ENCODE measurements around the gene DDX49. TPM values are rescaled to one million over a fixed set of nuclear protein-coding genes. Genes with fewer than 3 reads are reported as not detected.

The DDX49 gene
- total and polyA plus RNA-seq, 11 donors, result 14.3 to 56.9 (median 27.3) TPM

- Histone ChIP-seq H3K4me3 (no peak overlapping the region), H3K27me3 (no peaks in the 10 kb centered on the region), H3K27ac (no peak overlapping the region), H3K4me1 (peaks cover 0 to 6% (median 0%) of the 10 kb centered on the region in 12 donors), H3K9me3 (no peaks in the 10 kb centered on the region), H3K36me3 (peaks cover 0 to 83% (median 71%) of the 10 kb centered on the region in 9 donors)
- intact Hi-C loops (cut with DNase I), result no loop called here
- no peak for TF ChIP-seq POLR2A (IDR thresholded peaks at IDR 0.05)
- TF ChIP-seq, protein P1, sequence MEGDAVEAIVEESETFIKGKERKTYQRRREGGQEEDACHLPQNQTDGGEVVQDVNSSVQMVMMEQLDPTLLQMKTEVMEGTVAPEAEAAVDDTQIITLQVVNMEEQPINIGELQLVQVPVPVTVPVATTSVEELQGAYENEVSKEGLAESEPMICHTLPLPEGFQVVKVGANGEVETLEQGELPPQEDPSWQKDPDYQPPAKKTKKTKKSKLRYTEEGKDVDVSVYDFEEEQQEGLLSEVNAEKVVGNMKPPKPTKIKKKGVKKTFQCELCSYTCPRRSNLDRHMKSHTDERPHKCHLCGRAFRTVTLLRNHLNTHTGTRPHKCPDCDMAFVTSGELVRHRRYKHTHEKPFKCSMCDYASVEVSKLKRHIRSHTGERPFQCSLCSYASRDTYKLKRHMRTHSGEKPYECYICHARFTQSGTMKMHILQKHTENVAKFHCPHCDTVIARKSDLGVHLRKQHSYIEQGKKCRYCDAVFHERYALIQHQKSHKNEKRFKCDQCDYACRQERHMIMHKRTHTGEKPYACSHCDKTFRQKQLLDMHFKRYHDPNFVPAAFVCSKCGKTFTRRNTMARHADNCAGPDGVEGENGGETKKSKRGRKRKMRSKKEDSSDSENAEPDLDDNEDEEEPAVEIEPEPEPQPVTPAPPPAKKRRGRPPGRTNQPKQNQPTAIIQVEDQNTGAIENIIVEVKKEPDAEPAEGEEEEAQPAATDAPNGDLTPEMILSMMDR (IDR thresholded peaks at IDR 0.05), result no peak
- DNase-seq, result no peak
- no peak for ATAC-seq
- 93 to 98% (median 94%) methylated on average over 7 to 25 of the region's 25 CpGs for WGBS, 4 donors
Measured at GRCh38 chr19:18929311-18929710, 9.8 kb downstream of the DDX49 start.

GRCh38 chr19:18931316-18932162, 12.0 kb downstream of the DDX49 start:
- TF ChIP-seq, protein P1 (IDR thresholded peaks at IDR 0.05), result no peak
- no peak for TF ChIP-seq POLR2A (IDR thresholded peaks at IDR 0.05)
- peak overlapping the region in 2 of 12 donors; percentile 23 for H3K4me3 ChIP-seq
- no peak overlapping the region for H3K27ac ChIP-seq
- DNase-seq (no peak), ATAC-seq (no peak)
- WGBS, 4 donors, result 80 to 90% (median 86%) methylated on average over 17 to 34 of the region's 34 CpGs
- H3K27me3 ChIP-seq, result no peaks in the 10 kb centered on the region
- peaks cover 0 to 82% (median 60%) of the 10 kb centered on the region in 9 donors for H3K36me3 ChIP-seq
- intact Hi-C loops (cut with DNase I), result no loop called here
- H3K9me3 ChIP-seq, result no peaks in the 10 kb centered on the region
- H3K4me1 ChIP-seq, result peaks cover 0 to 6% (median 0%) of the 10 kb centered on the region in 12 donors

DNA sequence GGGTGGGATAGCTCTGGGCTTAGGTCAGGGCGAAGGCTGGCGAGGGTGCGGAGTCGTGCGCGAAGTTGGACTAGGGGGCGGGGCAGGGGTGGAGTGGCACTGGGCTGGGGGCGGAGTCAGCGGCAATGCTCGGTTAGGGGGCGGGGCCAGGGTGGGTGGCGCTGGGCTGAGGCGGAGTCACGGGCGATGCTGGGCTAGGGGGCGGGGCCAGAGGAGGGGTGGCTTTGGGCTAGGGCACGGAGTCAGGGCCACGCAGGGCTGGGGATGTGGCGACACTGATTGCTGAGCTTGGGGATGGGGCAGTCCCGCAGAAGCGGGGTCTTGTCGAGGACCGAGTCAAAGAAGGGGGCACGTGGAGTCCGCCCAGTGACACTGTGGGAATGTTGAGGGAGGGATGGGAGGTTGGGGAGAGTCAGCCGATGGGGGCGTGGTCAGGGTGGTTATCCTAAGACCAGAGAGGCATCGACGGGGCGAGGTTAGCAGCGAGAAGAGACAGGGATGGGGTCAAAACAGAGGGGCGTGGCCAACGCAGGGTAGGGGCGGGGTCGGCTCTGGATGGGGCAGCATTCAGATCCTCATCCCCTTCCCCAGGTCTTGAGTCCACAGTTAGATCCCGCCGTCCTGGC, 12.8 kb downstream of the DDX49 start:
- Histone ChIP-seq H3K4me3 (peak overlapping the region in 3 of 12 donors; percentile 5 to 23 (median 23)), H3K36me3 (peaks cover 0 to 77% (median 53%) of the 10 kb centered on the region in 9 donors), H3K4me1 (peaks cover 0 to 6% (median 0%) of the 10 kb centered on the region in 12 donors), H3K27me3 (no peaks in the 10 kb centered on the region), H3K27ac (no peak overlapping the region), H3K9me3 (no peaks in the 10 kb centered on the region)
- intact Hi-C loops (cut with DNase I), result no loop called here
- ATAC-seq (peak; percentile 61 to 92 (median 88)), DNase-seq (peak; percentile 75 to 91 (median 77))
- WGBS, 4 donors, result 28 to 65% (median 56%) methylated on average over 32 to 37 of the region's 37 CpGs
- TF ChIP-seq, protein P1 (IDR thresholded peaks at IDR 0.05), result no peak
- TF ChIP-seq POLR2A (IDR thresholded peaks at IDR 0.05), result no peak

DNA sequence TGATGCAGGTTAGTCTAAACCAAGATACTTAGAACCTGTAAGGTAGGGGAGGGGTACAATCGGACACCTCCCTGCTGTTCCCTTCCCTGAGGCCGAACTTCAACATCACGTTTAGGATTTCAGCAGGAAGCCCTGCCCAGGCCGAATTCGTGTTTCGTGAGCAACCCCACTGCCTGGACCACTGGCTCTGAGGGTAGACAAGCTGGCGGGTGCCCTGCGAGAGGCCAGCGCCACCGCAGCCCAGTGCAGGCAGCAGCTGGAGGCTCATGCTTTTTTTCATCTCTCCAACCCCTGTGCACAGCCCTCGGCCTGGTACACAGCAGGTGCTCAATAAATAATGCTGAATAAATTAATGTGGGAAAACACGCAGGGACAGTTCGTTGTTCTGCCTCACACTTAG, 13.8 kb downstream of the DDX49 start:
- no peak overlapping the region for H3K27ac ChIP-seq
- no peak for TF ChIP-seq POLR2A (IDR thresholded peaks at IDR 0.05)
- TF ChIP-seq, protein P1 (IDR thresholded peaks at IDR 0.05), result no peak
- no peaks in the 10 kb centered on the region for H3K9me3 ChIP-seq
- 86 to 91% (median 90%) methylated on average over 13 of the region's 13 CpGs for WGBS, 4 donors
- no peak overlapping the region for H3K4me3 ChIP-seq
- H3K4me1 ChIP-seq, result peaks cover 0 to 6% (median 0%) of the 10 kb centered on the region in 12 donors
- no peak for ATAC-seq
- H3K27me3 ChIP-seq, result no peaks in the 10 kb centered on the region
- H3K36me3 ChIP-seq, result peaks cover 0 to 77% (median 47%) of the 10 kb centered on the region in 9 donors
- intact Hi-C loops (cut with DNase I), result no loop called here
- DNase-seq, result no peak
